K562 (cell line): ENCODE results near the gene MLYCD.

Source experiments
- CHD1 ChIP-seq: fragments of 200-600 bp; sonication (generic); IDR thresholded peaks from one replicate; pipeline ENCODE4 v1.6.1; 2012; ENCODE audit warnings: mild to moderate bottlenecking, moderate library complexity, low read length, inconsistent platforms
- KDM1A ChIP-seq, 2 experiments: fragments of 450-650 bp; IDR thresholded peaks; 2 replicates each; pipeline ENCODE4 v1.6.1; 2016; ENCODE audit warnings: mild to moderate bottlenecking in 2 of 2
- KLF6 ChIP-seq: fragments of 250-450 bp; sonication (Bioruptor Pico); IDR thresholded peaks from 2 replicates; pipeline ENCODE4 v1.4.0; 2020; ENCODE audit warnings: mild to moderate bottlenecking, moderate library complexity, borderline replicate concordance
- MBD1 ChIP-seq: fragments of 250-450 bp; sonication (Bioruptor Pico); IDR thresholded peaks from 2 replicates; pipeline ENCODE4 v1.8.0; 2022; ENCODE audit warnings: inconsistent platforms
- MEF2D ChIP-seq: conservative IDR thresholded peaks from 2 replicates; pipeline ENCODE4 v1.6.1; 2016; ENCODE audit warnings: low read depth, missing genetic modification characterization, missing compliant biosample characterization
- RFX5 ChIP-seq: IDR thresholded peaks from 2 replicates; pipeline ENCODE4 v1.6.1; 2011; ENCODE audit warnings: low read depth, mild to moderate bottlenecking, improper control_type of control experiment, low read length
- SMC3 ChIP-seq: conservative IDR thresholded peaks from 2 replicates; pipeline ENCODE4 v1.6.1; 2011; ENCODE audit warnings: low read depth, low read length, improper control_type of control experiment; ENCODE audit not compliant: insufficient read depth
- SNRNP70 ChIP-seq: fragments of 200-400 bp; formaldehyde crosslinking; optimal IDR thresholded peaks from 2 replicates; pipeline ENCODE3; 2017; ENCODE audit warnings: low read depth, low read length
- YY1 ChIP-seq, 3 experiments: IDR thresholded peaks; 2 replicates each; pipeline ENCODE4 v1.6.1; 2011; ENCODE audit warnings: low read length in 2 of 3, mild to moderate bottlenecking in 2 of 3, moderate library complexity in 2 of 3, borderline replicate concordance in 1 of 3, control low read depth in 1 of 3, low read depth in 1 of 3; ENCODE audit not compliant: insufficient read depth in 3 of 3, insufficient replicate concordance in 2 of 3, control insufficient read depth in 1 of 3, insufficient read length in 1 of 3; ENCODE audit errors: extremely low read depth in 1 of 3
- ZNF507 ChIP-seq: conservative IDR thresholded peaks from 2 replicates; pipeline ENCODE4 v1.6.1; 2017; ENCODE audit warnings: missing genetic modification characterization, missing compliant biosample characterization
- ZNF644 ChIP-seq: fragments of 200-800 bp; sonication (Bioruptor generic); IDR thresholded peaks from 2 replicates; pipeline ENCODE4 v1.6.1; 2016; ENCODE audit warnings: low read depth, missing genetic modification characterization, missing compliant biosample characterization
- ZNF780A ChIP-seq: fragments of 250-450 bp; sonication (Bioruptor Pico); IDR thresholded peaks from 2 replicates; pipeline ENCODE4 v1.5.0; 2021; ENCODE audit warnings: mild to moderate bottlenecking
- TF ChIP-seq, protein P1 (sequence below), 3 experiments: IDR thresholded peaks in 2 of 3; conservative IDR thresholded peaks in 1 of 3; 2 replicates each; pipeline ENCODE4 v1.5.1; 2011 to 2012; ENCODE audit warnings: low read length in 3 of 3, mild to moderate bottlenecking in 3 of 3, control low read depth in 2 of 3, improper control_type of control experiment in 1 of 3, inconsistent platforms in 1 of 3, low read depth in 1 of 3, mixed read lengths in 1 of 3, moderate library complexity in 1 of 3; ENCODE audit not compliant: insufficient read depth in 2 of 3
- TF ChIP-seq, protein P2 (sequence below): sonication (generic); formaldehyde crosslinking; IDR thresholded peaks from 2 replicates; pipeline ENCODE4 v1.8.0; 2023; ENCODE audit warnings: mild to moderate bottlenecking, missing genetic modification reagents

GRCh38 chr16:83951544-83951943, 52.6 kb downstream of the MLYCD start:
- TF ChIP-seq ZNF780A (CRISPR knock-in tag) = no peak
- TF ChIP-seq MBD1 = no peak
- no peak for TF ChIP-seq KLF6 (CRISPR knock-in tag)
- no peak for TF ChIP-seq YY1 (IDR thresholded peaks at IDR 0.05; ENCODE audit: borderline replicate concordance in 1 of 3, control insufficient read depth in 1 of 3, extremely low read depth in 1 of 3, insufficient read depth in 3 of 3, insufficient read length in 1 of 3, insufficient replicate concordance in 2 of 3, low read depth in 1 of 3, low read length in 2 of 3)
- no peak for TF ChIP-seq CHD1
- no peak for TF ChIP-seq ZNF507 (tag)
- no peak for TF ChIP-seq KDM1A (IDR thresholded peaks at IDR 0.05)
- TF ChIP-seq ZNF644 = no peak
- TF ChIP-seq SMC3 = no peak
- TF ChIP-seq RFX5 = no peak
- no peak for TF ChIP-seq SNRNP70
- TF ChIP-seq, protein P1, sequence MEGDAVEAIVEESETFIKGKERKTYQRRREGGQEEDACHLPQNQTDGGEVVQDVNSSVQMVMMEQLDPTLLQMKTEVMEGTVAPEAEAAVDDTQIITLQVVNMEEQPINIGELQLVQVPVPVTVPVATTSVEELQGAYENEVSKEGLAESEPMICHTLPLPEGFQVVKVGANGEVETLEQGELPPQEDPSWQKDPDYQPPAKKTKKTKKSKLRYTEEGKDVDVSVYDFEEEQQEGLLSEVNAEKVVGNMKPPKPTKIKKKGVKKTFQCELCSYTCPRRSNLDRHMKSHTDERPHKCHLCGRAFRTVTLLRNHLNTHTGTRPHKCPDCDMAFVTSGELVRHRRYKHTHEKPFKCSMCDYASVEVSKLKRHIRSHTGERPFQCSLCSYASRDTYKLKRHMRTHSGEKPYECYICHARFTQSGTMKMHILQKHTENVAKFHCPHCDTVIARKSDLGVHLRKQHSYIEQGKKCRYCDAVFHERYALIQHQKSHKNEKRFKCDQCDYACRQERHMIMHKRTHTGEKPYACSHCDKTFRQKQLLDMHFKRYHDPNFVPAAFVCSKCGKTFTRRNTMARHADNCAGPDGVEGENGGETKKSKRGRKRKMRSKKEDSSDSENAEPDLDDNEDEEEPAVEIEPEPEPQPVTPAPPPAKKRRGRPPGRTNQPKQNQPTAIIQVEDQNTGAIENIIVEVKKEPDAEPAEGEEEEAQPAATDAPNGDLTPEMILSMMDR (IDR thresholded peaks at IDR 0.05 in 2 of 3, conservative IDR thresholded peaks at IDR 0.05 in 1 of 3; ENCODE audit: insufficient read depth in 2 of 3, low read depth in 1 of 3, low read length in 3 of 3) = no peak
- TF ChIP-seq, protein P2, sequence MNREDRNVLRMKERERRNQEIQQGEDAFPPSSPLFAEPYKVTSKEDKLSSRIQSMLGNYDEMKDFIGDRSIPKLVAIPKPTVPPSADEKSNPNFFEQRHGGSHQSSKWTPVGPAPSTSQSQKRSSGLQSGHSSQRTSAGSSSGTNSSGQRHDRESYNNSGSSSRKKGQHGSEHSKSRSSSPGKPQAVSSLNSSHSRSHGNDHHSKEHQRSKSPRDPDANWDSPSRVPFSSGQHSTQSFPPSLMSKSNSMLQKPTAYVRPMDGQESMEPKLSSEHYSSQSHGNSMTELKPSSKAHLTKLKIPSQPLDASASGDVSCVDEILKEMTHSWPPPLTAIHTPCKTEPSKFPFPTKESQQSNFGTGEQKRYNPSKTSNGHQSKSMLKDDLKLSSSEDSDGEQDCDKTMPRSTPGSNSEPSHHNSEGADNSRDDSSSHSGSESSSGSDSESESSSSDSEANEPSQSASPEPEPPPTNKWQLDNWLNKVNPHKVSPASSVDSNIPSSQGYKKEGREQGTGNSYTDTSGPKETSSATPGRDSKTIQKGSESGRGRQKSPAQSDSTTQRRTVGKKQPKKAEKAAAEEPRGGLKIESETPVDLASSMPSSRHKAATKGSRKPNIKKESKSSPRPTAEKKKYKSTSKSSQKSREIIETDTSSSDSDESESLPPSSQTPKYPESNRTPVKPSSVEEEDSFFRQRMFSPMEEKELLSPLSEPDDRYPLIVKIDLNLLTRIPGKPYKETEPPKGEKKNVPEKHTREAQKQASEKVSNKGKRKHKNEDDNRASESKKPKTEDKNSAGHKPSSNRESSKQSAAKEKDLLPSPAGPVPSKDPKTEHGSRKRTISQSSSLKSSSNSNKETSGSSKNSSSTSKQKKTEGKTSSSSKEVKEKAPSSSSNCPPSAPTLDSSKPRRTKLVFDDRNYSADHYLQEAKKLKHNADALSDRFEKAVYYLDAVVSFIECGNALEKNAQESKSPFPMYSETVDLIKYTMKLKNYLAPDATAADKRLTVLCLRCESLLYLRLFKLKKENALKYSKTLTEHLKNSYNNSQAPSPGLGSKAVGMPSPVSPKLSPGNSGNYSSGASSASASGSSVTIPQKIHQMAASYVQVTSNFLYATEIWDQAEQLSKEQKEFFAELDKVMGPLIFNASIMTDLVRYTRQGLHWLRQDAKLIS = no peak
- no peak for TF ChIP-seq MEF2D (tag)
